Hindlimb muscle (tissue), 1 donor: ENCODE data around the gene HPX. TPM values are rescaled to one million over a fixed set of nuclear protein-coding genes. Genes with fewer than 3 reads are reported as not detected.

Experiments
- DNase-seq: peaks from one replicate; pipeline ENCODE4 v3.0.0-alpha.2; 2013
- polyA plus RNA-seq: library from polyadenylated mRNA; unstranded; fragments of 120-200 nt; gene quantifications from one replicate; pipeline ENCODE4 v1.2.1, GENCODE V29; 2013; ENCODE audit not compliant: insufficient read length

Gene HPX, protein sequence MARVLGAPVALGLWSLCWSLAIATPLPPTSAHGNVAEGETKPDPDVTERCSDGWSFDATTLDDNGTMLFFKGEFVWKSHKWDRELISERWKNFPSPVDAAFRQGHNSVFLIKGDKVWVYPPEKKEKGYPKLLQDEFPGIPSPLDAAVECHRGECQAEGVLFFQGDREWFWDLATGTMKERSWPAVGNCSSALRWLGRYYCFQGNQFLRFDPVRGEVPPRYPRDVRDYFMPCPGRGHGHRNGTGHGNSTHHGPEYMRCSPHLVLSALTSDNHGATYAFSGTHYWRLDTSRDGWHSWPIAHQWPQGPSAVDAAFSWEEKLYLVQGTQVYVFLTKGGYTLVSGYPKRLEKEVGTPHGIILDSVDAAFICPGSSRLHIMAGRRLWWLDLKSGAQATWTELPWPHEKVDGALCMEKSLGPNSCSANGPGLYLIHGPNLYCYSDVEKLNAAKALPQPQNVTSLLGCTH
- 2.2 TPM for polyA plus RNA-seq

- no peak for DNase-seq
These were observed at the start of gene HPX for GRCh38 chr11:6440906-6441358. Gene HPX (minus strand): TSS chr11:6440987. CDS start chr11:6440963, 24 bp downstream.

DNA sequence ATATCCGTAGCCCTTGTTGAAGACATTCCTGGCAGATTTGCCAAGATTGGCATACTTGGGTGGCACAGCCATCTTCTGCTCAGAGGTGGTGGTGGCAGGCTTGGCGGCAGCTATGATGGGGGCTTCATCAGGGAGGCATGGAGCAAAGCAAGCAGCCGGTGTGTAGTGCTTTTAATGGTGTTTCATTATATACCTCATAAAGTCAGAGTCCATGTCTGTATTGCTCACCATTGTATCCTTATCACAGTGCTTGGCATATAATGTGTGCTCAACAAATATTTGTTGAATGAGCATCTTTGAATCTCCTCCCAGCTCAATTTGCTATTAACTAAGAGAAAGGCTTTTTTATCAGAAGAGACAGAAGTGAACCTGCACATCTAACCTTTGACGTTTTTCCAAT lies 48.5 kb upstream of the HPX start:
- DNase-seq, result no peak

- no peak for DNase-seq
These were observed 48.0 kb upstream of the HPX start for GRCh38 chr11:6488821-6489220.

DNA sequence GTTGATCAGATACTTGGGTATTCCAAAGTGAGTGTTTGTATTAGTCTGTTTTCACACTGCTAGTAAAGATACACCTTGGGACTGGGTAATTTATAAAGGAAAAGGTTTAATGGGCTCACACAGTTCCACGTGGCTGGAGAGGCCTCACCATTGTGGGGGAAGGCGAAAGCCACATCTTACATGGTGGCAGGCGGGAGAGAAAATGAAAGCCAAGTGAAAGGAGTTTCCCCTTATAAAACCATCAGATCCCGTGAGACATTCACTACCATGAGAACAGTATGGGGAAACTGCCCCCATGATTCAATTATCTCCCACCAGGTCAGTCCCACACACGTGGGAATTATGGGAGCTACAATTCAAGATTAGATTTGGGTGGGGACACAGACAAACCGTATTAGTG lies 47.6 kb upstream of the HPX start:
- DNase-seq, result no peak

DNA sequence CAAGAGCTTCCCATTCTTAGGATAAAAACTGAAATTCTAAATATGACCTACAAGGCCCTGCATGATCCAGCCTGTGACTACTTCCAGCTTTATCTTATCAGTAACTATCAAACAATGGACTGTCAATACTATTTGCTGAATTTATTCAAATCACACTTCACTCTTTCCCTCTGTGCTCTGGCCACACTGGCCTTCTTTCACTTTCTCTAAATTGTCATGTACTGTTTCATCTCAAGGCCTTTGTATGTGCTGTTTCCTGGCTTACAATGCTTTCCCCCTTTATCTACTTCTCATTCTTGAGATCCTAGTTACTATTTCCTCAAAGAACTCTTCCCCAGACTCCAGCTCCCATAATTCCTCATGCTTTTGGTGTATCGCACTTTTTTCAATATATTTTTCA lies 46.2 kb upstream of the HPX start:
- DNase-seq, result no peak

DNA sequence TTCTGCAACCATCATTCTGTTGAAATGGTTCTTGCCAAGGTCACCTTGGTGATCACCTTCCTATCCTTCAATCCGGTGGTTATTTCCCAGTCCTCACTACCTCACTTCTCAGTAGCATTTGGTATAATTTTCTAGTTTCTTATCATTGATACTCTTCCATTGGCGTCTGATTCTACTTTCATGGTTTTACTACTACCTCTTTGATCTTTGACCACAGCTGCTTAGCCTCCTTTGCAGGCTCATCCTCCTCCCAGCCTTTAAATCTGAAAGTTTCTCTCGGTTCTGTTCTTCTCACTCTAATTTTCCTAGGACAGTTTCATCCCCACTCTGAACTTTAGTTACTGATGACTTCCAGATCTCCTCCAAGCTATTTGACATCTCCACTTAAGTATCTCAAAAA lies 45.5 kb upstream of the HPX start:
- no peak for DNase-seq

DNA sequence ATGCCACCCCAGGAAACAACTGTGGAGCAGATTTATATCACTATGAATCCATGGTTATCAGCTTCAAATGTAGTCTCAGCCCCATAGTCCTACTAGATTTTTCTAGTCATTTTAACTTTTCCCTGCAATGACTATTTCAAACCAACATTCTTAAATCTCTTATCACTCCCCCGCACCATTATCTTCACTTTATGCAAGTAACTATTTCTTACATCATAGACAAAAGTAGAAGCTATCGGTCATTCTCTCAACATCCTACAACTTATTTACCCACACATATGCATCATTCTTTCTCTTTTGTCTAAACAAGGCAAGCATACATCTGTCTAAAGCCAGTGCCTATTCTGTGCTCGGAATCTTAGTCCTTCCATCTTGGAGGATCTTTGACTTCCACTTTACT lies 44.9 kb upstream of the HPX start:
- no peak for DNase-seq

DNA sequence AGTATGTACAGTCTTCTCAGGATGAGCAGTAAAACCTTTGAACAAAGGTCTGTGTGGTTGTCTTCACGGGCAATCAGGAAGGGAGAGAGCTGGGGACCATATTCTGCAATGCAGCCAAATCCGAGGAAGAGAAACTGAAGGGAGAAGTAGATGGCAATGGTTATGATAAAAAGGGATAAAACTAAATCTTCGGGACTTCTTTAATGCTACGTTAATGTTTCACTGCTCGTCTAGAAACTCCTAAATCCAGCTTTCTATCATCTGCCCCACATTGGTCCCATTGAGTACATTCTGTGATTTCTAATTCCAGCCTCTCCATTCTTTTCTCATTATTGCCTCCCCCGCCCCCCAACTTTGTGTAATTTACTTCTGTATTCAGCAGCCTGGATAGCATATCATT lies 42.2 kb upstream of the HPX start:
- no peak for DNase-seq

GRCh38 chr11:6482441-6482840 lies 41.7 kb upstream of the HPX start:
- no peak for DNase-seq

- DNase-seq, result no peak
These were observed 41.1 kb upstream of the HPX start for GRCh38 chr11:6481924-6482275.

DNA sequence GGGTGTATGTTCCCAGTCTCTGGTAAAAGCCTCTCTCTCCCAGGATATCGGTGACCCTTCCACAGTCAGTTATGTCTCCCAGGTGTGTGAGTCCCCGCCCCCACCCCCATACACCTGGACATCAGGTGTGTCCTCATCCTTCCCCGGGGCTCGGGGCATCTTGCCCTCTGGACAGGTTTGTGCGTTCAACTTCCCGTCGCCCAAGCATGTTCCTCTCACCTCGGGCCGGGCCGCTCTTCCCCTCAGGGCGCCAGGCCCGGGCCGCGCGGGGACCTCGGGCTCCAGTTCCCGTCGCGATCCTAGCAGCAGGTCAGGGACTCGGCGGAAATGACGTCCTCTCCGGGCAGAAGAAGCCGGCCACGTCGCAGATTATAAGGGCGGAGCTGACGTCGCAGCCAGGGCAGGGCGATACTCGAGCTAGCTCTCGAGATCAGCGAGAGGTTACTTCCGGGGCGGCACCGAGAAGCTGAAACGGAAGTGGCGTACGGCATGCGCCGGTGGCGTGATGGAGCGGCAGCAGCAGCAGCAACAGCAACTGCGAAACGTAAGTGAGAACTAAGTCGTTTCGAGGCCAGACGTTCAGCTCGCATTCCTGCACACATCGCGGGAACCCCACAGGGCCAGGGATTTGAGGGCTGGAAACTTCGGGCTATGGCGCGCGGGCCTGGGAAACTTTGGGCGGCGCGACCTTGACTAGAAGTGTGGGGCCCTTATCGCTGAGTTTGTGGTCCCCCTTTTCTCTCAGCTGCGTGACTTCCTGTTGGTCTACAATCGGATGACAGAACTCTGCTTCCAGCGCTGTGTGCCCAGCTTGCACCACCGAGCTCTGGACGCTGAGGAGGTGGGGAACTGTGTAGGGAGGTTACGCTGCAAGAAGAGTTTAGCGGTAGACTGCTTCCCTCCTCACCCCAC lies 40.5 kb upstream of the HPX start, which contains the start of the genes ARFIP2 and TIMM10B:
TSS of gene ARFIP2 (minus strand) at position 320 of the 912 bp plus-strand sequence. CDS start 910 bp downstream, outside the sequence.
TSS of gene TIMM10B (plus strand) at position 490 of the 912 bp plus-strand sequence. CDS start at position 506, 16 bp downstream.
- DNase-seq, result peak; percentile 99

- DNase-seq, result no peak
These were observed 39.6 kb upstream of the HPX start for GRCh38 chr11:6480299-6480914.

DNA sequence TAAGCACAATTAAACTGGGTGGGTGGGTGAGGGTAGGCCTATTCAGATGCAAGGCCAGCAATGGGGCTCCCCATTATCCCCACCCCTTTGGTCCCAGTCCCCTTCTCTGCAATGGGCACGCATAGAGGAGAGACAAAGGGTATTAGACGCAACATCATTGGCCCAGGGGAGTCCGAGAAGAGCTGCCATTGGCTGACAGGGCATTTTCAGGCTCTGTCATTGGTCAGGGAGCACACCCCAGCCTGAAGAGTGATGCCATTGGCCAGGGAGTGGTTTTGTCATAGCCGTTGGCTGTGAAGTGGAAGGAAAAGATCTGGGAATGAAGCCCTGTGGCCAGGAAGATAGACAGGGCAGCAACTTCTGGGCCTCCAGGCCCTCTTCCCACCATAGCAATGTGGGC lies 35.8 kb upstream of the HPX start:
- no peak for DNase-seq

- DNase-seq, result no peak
These were observed 35.1 kb upstream of the HPX start for GRCh38 chr11:6475936-6476335.

- DNase-seq, result no peak
These were observed 34.2 kb upstream of the HPX start for GRCh38 chr11:6474806-6475500.

DNA sequence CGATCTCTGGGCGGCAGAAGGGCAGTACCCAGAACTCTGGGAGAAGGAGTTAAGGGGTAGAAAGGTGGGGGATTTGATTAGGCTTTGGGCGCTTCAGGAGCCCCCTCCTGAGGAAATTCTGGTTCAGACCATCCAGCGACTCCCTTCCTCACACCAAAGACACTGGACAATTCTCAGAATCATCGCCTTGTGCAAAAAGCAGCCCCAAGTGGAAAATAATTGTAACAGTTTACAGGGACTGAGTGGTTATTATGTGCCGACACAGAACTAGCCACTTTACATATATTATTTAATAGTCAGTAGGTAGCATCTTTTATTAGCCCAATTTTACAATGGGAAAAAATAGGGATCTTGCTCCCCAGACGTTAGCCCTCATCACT lies 33.6 kb upstream of the HPX start:
- DNase-seq, result no peak

GRCh38 chr11:6473451-6474412 lies 32.9 kb upstream of the HPX start, which contains the start of gene TRIM3:
Gene TRIM3 (minus strand): TSS chr11:6473941. CDS start chr11:6465695, 8,246 bp downstream.
- peak; percentile 87 for DNase-seq

GRCh38 chr11:6472934-6473333 lies 32.1 kb upstream of the HPX start:
- no peak for DNase-seq

DNA sequence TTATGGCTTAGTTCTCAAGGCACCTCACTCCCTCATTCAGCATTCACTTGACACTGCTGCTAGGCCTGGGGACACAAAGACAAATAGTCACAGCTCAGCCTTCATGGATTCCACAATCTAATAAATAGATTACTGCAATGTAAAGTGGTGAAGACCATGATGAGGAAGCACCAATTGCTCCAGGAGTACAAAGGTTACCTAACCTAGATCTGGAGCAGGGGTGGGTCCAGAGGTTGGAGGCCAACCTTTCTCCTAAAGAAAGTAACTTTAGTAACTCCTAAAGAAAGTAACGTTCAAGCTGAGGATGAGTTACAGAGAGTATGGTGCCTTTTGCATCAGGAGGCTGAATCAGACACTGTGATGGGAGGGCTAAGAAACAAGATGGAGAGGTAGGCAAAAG lies 28.8 kb upstream of the HPX start:
- no peak for DNase-seq

DNA sequence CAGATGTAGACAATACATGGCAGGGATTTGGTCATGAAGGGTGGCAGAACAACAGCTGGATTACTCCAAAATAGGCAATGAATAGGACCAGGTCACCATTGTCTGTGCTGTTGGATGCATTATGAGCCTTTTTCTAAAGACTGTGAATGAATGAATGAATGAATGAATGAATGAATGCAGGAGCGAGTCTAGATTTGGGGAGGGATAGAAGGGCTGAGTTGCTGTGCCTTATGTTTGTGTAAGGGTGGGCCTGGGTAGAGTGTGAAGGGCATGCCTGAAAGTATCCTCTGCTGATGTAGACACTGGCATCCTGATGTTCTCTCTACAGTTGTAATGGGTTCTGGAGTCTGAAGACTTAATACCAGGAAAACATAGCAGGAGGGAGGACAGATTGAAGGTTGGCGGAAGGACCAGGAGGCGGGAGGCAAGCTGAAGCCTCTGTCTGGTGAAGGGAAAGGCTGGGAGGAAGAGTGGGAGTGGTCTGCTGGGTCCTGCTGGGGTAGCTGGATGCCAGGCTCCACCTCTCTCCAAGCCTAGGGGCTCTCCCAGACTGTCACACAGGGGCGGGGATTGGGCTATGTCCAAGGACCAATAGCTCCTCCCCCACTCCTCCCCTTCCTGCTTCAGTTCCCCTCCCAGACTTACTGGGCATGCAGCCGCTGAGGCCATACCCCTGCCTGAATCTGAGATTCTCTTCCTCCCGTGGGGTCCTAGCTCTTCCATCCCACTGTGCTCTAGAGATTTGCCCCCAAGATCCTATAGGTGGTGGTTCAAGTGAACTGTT lies 28.1 kb upstream of the HPX start:
- peak; percentile 83 for DNase-seq
